Activated naive CD8-positive, alpha-beta T cell treated with anti-CD3 and anti-CD28 coated beads, Interleukin-2, amount 10 ng/mL, durations not matched to agents 7 days and 5 days (primary cell): ENCODE results near the gene GPR151. TPM values are rescaled to one million over a fixed set of nuclear protein-coding genes. Genes with fewer than 3 reads are reported as not detected.

Experiments
- total RNA-seq, 2 experiments: library from RNA; stranded (reverse); gene quantifications; one replicate each; pipeline ENCODE4 v1.2.3, GENCODE V29; 2021

The GPR151 gene
- total RNA-seq, 2 experiments from 2014 or later = not detected

Other genes with a start within 250 kb of the GPR151 start
- under 1 TPM in 1 of 2 experiments, not detected in 1; 0.11 TPM for gene POU4F3, start 177.4 kb downstream of the GPR151 start, total RNA-seq
- 10 to 100 TPM; 79.9 to 90.2 TPM for gene TCERG1, start 68.9 kb downstream of the GPR151 start, total RNA-seq